PC-9 (cell line): ENCODE measurements around the gene EPHA3. TPM values are rescaled to one million over a fixed set of nuclear protein-coding genes. Genes with fewer than 3 reads are reported as not detected.

ENCODE experiments used
- BruUV-seq: library from RNA; stranded (reverse); fragments of 400-500 nt; replicated peaks from 2 replicates; lab custom pipeline; 2021; lab: Mats Ljungman, UMichigan
- CTCF ChIA-PET: fragments of 300-600 bp; sonication (Branson Sonifier 250); formaldehyde crosslinking; loops from one replicate; lab custom pipeline; 2022; ENCODE audit warnings: antibody characterized with exemption; lab: Charles Lee
- POLR2A ChIA-PET: fragments of 300-600 bp; sonication (Branson Sonifier 250); formaldehyde crosslinking; loops from one replicate; lab custom pipeline; 2022; ENCODE audit warnings: antibody characterized with exemption; ENCODE audit not compliant: unreplicated experiment; lab: Charles Lee
- DNase-seq, 2 experiments: peaks; one replicate each; pipeline versions ENCODE4 v3.0.0 to v3.0.0-alpha.2; 2015 to 2022; ENCODE audit warnings: mixed read lengths in 1 of 2
- H2AFZ ChIP-seq: fragments of 200-600 bp; sonication (generic); 2 replicates; pipeline ENCODE4 v1.8.1; 2017; ENCODE audit warnings: antibody characterized with exemption
- H3F3A ChIP-seq: fragments of 200-600 bp; sonication (generic); 2 replicates; pipeline ENCODE4 v1.8.1; 2017; ENCODE audit warnings: antibody characterized with exemption, mild to moderate bottlenecking, low read depth; ENCODE audit not compliant: insufficient read depth
- H3K27ac ChIP-seq: fragments of 200-600 bp; sonication (generic); 2 replicates; pipeline ENCODE4 v1.6.1; 2016; ENCODE audit warnings: mixed run types
- H3K27me3 ChIP-seq: fragments of 200-600 bp; sonication (generic); 2 replicates; pipeline ENCODE4 v1.6.1; 2016; ENCODE audit warnings: low read depth, mixed run types; ENCODE audit not compliant: insufficient read depth
- H3K36me3 ChIP-seq: fragments of 200-600 bp; sonication (generic); 2 replicates; pipeline ENCODE4 v1.6.1; 2016; ENCODE audit warnings: low read depth, mixed run types
- H3K4me1 ChIP-seq: fragments of 200-600 bp; sonication (generic); replicated peaks from 2 replicates; pipeline ENCODE4 v1.6.1; 2016; ENCODE audit warnings: mixed run types; ENCODE audit not compliant: insufficient read depth
- H3K4me2 ChIP-seq: fragments of 200-600 bp; sonication (generic); 2 replicates; pipeline ENCODE4 v1.6.1; 2017; ENCODE audit warnings: mixed run types
- H3K4me3 ChIP-seq: fragments of 200-600 bp; sonication (generic); 2 replicates; pipeline ENCODE4 v1.6.1; 2016; ENCODE audit warnings: mixed run types
- H3K79me2 ChIP-seq: fragments of 200-600 bp; sonication (generic); 2 replicates; pipeline ENCODE4 v1.6.1; 2017; ENCODE audit warnings: low read depth, mixed run types
- H3K9me2 ChIP-seq: fragments of 200-600 bp; sonication (generic); 2 replicates; pipeline ENCODE4 v1.8.1; 2017; ENCODE audit warnings: mild to moderate bottlenecking; ENCODE audit not compliant: insufficient read depth
- H3K9me3 ChIP-seq: fragments of 200-600 bp; sonication (generic); 2 replicates; pipeline ENCODE4 v1.8.1; 2016; ENCODE audit warnings: low read depth; ENCODE audit not compliant: insufficient read depth
- H4K20me1 ChIP-seq: fragments of 200-600 bp; sonication (generic); 2 replicates; pipeline ENCODE4 v1.8.1; 2017; ENCODE audit not compliant: insufficient read depth
- EZH2 ChIP-seq: fragments of 200-600 bp; sonication (generic); IDR thresholded peaks from 2 replicates; pipeline ENCODE4 v1.8.0; 2017; ENCODE audit warnings: antibody characterized with exemption, low read depth
- intact Hi-C: fragments of 100-400 bp; cut with micrococcal nuclease; formaldehyde crosslinking; loops from one replicate; pipeline ENCODE4 v1.10.0; 2022; ENCODE audit not compliant: unreplicated experiment
- total RNA-seq: library from RNA; stranded (reverse); gene quantifications from 2 replicates; pipeline ENCODE4 v1.2.3, GENCODE V29; 2021
- TF ChIP-seq, protein P1 (sequence below): fragments of 200-600 bp; sonication (generic); conservative IDR thresholded peaks from 2 replicates; pipeline ENCODE4 v1.6.1; 2017; ENCODE audit warnings: mixed run types, antibody characterized with exemption, mild to moderate bottlenecking, moderate library complexity

Gene EPHA3
- total RNA-seq, 1 experiment from 2014 or later, result not detected

- no peak for DNase-seq
- Histone ChIP-seq H3K4me1 (no peaks in the 10 kb centered on the region), H3K9me2 (no peaks in the 10 kb centered on the region; the same call in 1 of the 2 replicates), H3K36me3 (no peaks in the 10 kb centered on the region), H3K4me3 (no peak overlapping the region), H3K4me2 (no peak overlapping the region), H4K20me1 (no peaks in the 10 kb centered on the region), H3K9me3 (no peaks in the 10 kb centered on the region), H3K27ac (no peak overlapping the region), H2AFZ (no peak overlapping the region), H3K79me2 (no peaks in the 10 kb centered on the region), H3F3A (no peaks in the 10 kb centered on the region), H3K27me3 (no peaks in the 10 kb centered on the region)
- BruUV-seq, result no TSS peak
- CTCF ChIA-PET, result no interaction called here
- intact Hi-C loops, result no loop called here
- TF ChIP-seq, protein P1, sequence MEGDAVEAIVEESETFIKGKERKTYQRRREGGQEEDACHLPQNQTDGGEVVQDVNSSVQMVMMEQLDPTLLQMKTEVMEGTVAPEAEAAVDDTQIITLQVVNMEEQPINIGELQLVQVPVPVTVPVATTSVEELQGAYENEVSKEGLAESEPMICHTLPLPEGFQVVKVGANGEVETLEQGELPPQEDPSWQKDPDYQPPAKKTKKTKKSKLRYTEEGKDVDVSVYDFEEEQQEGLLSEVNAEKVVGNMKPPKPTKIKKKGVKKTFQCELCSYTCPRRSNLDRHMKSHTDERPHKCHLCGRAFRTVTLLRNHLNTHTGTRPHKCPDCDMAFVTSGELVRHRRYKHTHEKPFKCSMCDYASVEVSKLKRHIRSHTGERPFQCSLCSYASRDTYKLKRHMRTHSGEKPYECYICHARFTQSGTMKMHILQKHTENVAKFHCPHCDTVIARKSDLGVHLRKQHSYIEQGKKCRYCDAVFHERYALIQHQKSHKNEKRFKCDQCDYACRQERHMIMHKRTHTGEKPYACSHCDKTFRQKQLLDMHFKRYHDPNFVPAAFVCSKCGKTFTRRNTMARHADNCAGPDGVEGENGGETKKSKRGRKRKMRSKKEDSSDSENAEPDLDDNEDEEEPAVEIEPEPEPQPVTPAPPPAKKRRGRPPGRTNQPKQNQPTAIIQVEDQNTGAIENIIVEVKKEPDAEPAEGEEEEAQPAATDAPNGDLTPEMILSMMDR, result no peak
- no peak for TF ChIP-seq EZH2
- POLR2A ChIA-PET, result no interaction called here
Measured at GRCh38 chr3:89234620-89235019, 127.2 kb downstream of the EPHA3 start.

GRCh38 chr3:89238846-89239245, 131.4 kb downstream of the EPHA3 start:
- Histone ChIP-seq H3K4me1 (no peaks in the 10 kb centered on the region), H3K9me2 (no peaks in the 10 kb centered on the region; the same call in 1 of the 2 replicates), H4K20me1 (no peaks in the 10 kb centered on the region), H3F3A (no peaks in the 10 kb centered on the region), H3K27ac (no peak overlapping the region), H3K9me3 (no peaks in the 10 kb centered on the region), H3K79me2 (no peaks in the 10 kb centered on the region), H3K4me2 (no peak overlapping the region), H3K36me3 (no peaks in the 10 kb centered on the region), H3K4me3 (no peak overlapping the region), H3K27me3 (no peaks in the 10 kb centered on the region), H2AFZ (no peak overlapping the region)
- BruUV-seq, result no TSS peak
- CTCF ChIA-PET, result no interaction called here
- no peak for DNase-seq
- POLR2A ChIA-PET, result no interaction called here
- TF ChIP-seq EZH2, result no peak
- TF ChIP-seq, protein P1, result no peak
- intact Hi-C loops, result no loop called here

GRCh38 chr3:89239774-89240173, 132.4 kb downstream of the EPHA3 start:
- Histone ChIP-seq H3K9me3 (no peaks in the 10 kb centered on the region), H3K27ac (no peak overlapping the region), H3K4me3 (no peak overlapping the region), H3K36me3 (no peaks in the 10 kb centered on the region), H3K79me2 (no peaks in the 10 kb centered on the region), H3K27me3 (no peaks in the 10 kb centered on the region), H3F3A (no peaks in the 10 kb centered on the region), H2AFZ (no peak overlapping the region), H3K4me2 (no peak overlapping the region), H3K9me2 (no peaks in the 10 kb centered on the region; the same call in 1 of the 2 replicates), H4K20me1 (no peaks in the 10 kb centered on the region), H3K4me1 (no peaks in the 10 kb centered on the region)
- ChIA-PET POLR2A (no interaction called here), CTCF (no interaction called here)
- intact Hi-C loops, result no loop called here
- BruUV-seq, result no TSS peak
- no peak for DNase-seq
- TF ChIP-seq, protein P1, result no peak
- TF ChIP-seq EZH2, result no peak
